Lung microvascular endothelial cell (primary cell): Measurements from ENCODE around the gene VSX2. TPM values are rescaled to one million over a fixed set of nuclear protein-coding genes. Genes with fewer than 3 reads are reported as not detected.

Experiments used
- DNase-seq, 2 donors: peaks; one replicate each; pipeline versions ENCODE4 v3.0.0 to v3.0.0-alpha.2; 2010; ENCODE audit warnings: low read depth in 2 of 2
- total RNA-seq: library from RNA; depleted of rRNA; stranded (reverse); fragments of >200 nt; gene quantifications from 2 replicates; pipeline ENCODE4 v1.2.1, GENCODE V29; 2014

The VSX2 gene
- total RNA-seq, 1 donor from 2014 or later = not detected

DNA sequence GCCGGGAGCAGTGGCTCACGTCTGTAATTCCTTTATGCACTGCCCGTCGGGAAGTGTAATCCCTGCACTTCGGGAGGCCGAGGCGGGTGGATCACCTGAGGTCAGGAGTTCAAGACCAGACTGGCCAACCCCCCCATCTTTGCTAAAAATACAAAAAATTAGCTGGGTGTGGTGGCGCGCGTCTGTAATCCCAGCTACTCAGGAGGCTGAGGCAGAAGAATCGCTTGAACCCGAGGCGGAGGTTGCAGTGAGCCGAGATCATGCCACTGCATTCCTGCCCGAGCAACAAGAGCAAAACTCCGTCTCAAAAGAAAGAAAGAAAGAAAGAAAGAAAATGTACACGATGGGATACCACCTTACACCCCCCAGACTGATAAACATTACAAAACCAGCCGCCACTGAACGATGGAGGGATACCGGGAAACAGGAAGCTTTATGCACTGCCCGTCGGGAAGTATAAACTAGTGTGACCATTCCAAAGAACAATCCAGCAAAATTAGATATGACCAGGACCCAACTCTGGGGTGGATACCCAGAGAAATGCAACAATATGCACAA, 62.4 kb downstream of the VSX2 start:
- DNase-seq = no peak

DNA sequence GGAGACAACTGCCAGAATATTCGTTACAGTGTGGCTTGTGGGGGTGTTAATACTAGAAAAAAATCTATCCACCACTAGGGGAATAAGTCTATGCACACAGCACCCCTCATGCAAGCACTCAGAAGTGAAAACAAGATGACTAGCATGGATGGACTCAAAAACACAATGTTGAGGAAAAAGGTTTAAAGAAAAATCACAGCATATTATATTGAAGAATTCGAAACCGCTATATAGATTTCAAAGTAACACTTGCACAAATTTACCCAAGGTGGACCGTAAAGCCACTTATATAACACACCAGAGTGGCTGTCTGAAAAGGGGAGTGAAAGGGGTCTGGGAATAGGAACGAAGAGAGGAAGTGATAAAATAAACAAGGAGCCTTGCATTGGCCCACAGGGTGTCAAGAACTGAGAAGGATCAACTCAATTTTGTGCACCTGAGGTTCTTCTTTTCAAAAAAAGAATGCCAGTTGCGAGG, 62.9 kb downstream of the VSX2 start:
- peak; percentile 58 to 70 for DNase-seq

DNA sequence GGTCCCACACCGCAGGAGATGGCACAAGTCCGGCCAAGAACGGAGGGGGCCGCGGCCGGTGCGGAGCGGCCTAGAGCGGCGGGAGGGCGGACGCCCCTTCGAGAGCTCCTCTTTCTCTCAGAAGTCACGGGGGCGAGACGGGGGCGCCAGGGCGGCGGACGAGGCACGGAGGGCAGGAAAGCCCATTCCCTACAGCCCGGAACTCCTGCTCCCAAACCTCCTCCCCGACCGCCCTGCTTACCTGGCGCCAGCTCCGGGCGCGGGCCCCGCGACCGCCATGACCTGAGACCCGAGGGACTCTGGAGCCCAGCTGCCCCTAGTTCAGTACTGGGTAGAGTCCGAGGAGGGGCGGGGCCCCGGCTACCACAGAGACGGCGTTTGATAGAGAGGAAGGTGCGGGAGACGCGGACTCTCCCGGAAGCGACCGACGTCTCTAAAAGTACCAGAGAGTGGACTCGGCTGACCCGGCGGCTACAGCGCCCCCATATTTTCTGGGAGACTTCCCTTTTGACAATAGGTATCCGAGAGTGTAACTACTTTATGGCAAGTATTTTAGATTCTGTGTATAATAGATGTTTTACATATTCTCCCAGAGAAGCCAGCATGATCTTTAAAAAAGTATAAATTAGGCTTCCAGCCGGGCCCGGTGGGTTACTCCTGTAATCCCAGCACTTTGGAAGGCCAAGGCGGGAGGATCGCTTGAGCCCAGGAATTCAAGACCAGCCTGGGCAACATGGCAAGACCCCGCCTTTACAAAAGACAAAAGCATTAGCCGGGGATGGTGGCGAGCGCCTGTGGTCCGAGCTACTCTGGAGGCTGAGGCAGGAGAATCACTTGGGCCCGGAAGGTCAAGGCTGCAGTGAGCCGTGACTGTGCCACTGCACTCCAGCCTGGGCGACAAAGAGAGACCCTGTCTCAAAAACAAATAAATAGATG, 63.7 kb downstream of the VSX2 start, which contains the start of gene ABCD4:
TSS of gene ABCD4 (minus strand) at position 301 of the 936 bp plus-strand sequence. CDS start at position 279, 22 bp downstream.
- DNase-seq = peak; percentile 85 to 93

DNA sequence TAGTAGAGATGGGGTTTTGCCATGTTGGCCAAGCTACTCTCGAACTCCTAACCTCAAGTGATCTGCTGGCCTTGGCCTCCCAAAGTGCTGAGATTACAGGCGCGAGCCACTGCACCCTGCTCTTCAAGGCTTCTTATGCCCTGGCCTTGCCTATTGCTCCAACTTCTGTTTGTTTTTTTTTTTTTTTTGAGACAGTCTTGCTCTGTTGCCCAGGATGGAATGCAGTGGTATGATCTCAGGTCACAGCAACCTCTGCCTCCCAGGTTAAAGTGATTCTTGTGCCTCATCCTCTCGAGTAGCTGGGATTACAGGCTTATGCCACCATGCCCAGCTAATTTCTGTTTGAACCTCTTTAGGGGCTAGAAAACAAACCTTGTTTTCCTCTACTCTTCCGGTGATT, 69.4 kb downstream of the VSX2 start:
- DNase-seq = no peak

DNA sequence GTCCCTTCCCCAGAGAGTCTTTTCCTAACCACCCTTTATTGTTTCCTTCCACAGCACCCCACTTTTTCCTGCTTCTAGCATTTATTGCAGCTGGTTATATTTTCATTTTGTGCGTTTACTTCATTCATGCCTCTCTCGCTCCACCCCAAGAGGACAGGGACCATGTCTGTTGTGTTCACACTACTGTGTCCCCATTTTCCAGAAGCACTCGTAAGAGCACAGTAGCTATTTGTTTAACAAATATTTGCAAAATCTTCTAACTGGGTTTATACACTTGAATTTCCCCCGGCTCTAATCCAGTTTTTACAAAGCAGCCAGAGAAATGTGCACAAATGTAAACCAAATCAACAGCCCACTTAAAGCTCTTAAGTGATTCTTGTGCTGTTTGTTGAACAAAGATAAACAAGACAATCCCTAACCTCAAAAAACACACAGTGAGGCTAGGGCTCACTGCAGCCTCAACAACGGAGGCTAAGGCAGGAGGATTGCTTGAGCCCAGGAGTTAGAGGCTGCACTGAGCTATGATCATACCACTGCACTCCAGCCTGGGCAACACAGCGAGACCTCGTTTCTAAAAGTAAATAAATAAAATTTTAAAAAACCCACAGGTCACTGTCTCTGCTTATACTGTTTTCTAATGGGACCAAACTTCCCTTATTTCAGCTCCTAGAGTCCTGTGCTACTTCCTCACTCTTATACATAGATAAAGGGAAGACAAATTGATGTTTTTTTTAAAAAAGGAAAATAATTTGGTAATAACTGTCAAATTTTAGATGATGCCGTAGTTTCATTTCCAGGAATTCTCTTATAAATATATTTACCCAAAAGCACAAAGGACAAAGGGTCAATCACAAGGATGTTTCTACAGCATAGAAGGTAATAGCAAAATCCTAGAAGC, 70.1 kb downstream of the VSX2 start:
- DNase-seq = no peak

DNA sequence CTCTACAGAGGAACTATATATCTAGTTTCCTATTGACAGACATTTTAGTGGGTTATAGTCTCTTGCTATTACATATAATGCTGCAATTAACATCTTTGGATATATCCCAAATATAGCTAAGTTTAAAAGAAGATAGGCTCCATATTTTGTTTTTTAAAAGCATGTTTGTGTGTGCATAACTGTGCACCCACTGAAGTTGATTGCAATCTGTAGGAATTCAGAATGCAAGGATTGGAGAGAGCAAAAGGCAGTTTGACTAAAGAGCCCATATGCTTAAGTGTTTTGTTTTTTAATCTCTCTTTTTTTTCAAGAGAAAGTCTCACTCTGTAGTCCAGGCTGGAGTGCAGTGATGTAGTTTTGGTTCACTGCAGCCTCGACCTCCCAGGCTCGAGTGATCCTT, 72.9 kb downstream of the VSX2 start:
- no peak for DNase-seq

Other genes starting within 250 kb of the VSX2 start
- gene ENTPD5, start 220.2 kb upstream of the VSX2 start, total RNA-seq = 5.0 and 6.3 TPM in 2 replicates
- 0.40 and 0.44 TPM in 2 replicates for gene BBOF1, start 220.1 kb upstream of the VSX2 start, total RNA-seq
- gene ALDH6A1, start 155.0 kb upstream of the VSX2 start, total RNA-seq = 9.8 and 17.9 TPM in 2 replicates
- gene LIN52, start 154.5 kb upstream of the VSX2 start, total RNA-seq = 6.5 and 10.3 TPM in 2 replicates
- gene ABCD4, start 63.5 kb downstream of the VSX2 start, total RNA-seq = 32.5 and 51.2 TPM in 2 replicates
- not detected in 2 replicates for gene VRTN, start 109.0 kb downstream of the VSX2 start, total RNA-seq
- gene SYNDIG1L, start 186.8 kb downstream of the VSX2 start, total RNA-seq = not detected in 2 replicates